Measurements from ENCODE around the gene TENM4. TPM values are rescaled to one million over a fixed set of nuclear protein-coding genes. Genes with fewer than 3 reads are reported as not detected.

The TENM4 gene
- total RNA-seq, 1 experiment from 2014 or later, result 25.0 TPM

DNA sequence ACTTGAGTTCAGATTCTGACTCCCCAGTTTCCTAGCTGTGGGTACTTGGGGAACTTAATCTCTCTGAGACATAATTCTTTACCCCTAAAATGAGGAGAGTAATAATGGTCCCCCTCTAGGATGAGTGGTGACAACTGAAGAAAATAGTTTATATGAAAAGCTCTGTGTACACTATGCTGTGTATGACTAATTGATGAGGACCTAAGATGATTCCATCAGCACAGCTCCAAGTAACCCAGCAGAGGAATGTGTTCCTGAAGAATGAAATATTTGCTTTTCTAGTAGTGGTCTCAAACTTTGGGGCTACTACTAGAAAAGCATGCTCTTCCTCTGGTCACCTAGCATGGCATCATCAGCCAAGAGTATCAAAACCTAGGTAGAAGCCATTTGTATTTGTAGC is 648.9 kb downstream of the TENM4 start (continued):
- TF ChIP-seq, protein P1, sequence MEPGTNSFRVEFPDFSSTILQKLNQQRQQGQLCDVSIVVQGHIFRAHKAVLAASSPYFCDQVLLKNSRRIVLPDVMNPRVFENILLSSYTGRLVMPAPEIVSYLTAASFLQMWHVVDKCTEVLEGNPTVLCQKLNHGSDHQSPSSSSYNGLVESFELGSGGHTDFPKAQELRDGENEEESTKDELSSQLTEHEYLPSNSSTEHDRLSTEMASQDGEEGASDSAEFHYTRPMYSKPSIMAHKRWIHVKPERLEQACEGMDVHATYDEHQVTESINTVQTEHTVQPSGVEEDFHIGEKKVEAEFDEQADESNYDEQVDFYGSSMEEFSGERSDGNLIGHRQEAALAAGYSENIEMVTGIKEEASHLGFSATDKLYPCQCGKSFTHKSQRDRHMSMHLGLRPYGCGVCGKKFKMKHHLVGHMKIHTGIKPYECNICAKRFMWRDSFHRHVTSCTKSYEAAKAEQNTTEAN (CRISPR knock-in tag; IDR thresholded peaks at IDR 0.05), result no peak
- no peak for TF ChIP-seq ATF1 (CRISPR knock-in tag; IDR thresholded peaks at IDR 0.05)
- no peak for TF ChIP-seq CREM (CRISPR knock-in tag; IDR thresholded peaks at IDR 0.05)
- TF ChIP-seq, protein P2, sequence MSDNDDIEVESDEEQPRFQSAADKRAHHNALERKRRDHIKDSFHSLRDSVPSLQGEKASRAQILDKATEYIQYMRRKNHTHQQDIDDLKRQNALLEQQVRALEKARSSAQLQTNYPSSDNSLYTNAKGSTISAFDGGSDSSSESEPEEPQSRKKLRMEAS (CRISPR knock-in tag; IDR thresholded peaks at IDR 0.05), result no peak
- no peak for TF ChIP-seq RORB (CRISPR knock-in tag; IDR thresholded peaks at IDR 0.05)
- TF ChIP-seq, protein P3, sequence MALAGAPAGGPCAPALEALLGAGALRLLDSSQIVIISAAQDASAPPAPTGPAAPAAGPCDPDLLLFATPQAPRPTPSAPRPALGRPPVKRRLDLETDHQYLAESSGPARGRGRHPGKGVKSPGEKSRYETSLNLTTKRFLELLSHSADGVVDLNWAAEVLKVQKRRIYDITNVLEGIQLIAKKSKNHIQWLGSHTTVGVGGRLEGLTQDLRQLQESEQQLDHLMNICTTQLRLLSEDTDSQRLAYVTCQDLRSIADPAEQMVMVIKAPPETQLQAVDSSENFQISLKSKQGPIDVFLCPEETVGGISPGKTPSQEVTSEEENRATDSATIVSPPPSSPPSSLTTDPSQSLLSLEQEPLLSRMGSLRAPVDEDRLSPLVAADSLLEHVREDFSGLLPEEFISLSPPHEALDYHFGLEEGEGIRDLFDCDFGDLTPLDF (CRISPR knock-in tag; IDR thresholded peaks at IDR 0.05), result no peak
- TF ChIP-seq ZNF416 (CRISPR knock-in tag; IDR thresholded peaks at IDR 0.05), result no peak
- TF ChIP-seq, protein P4, sequence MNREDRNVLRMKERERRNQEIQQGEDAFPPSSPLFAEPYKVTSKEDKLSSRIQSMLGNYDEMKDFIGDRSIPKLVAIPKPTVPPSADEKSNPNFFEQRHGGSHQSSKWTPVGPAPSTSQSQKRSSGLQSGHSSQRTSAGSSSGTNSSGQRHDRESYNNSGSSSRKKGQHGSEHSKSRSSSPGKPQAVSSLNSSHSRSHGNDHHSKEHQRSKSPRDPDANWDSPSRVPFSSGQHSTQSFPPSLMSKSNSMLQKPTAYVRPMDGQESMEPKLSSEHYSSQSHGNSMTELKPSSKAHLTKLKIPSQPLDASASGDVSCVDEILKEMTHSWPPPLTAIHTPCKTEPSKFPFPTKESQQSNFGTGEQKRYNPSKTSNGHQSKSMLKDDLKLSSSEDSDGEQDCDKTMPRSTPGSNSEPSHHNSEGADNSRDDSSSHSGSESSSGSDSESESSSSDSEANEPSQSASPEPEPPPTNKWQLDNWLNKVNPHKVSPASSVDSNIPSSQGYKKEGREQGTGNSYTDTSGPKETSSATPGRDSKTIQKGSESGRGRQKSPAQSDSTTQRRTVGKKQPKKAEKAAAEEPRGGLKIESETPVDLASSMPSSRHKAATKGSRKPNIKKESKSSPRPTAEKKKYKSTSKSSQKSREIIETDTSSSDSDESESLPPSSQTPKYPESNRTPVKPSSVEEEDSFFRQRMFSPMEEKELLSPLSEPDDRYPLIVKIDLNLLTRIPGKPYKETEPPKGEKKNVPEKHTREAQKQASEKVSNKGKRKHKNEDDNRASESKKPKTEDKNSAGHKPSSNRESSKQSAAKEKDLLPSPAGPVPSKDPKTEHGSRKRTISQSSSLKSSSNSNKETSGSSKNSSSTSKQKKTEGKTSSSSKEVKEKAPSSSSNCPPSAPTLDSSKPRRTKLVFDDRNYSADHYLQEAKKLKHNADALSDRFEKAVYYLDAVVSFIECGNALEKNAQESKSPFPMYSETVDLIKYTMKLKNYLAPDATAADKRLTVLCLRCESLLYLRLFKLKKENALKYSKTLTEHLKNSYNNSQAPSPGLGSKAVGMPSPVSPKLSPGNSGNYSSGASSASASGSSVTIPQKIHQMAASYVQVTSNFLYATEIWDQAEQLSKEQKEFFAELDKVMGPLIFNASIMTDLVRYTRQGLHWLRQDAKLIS (CRISPR knock-in tag; IDR thresholded peaks at IDR 0.05; ENCODE audit: borderline replicate concordance), result no peak
- TF ChIP-seq, protein P5, sequence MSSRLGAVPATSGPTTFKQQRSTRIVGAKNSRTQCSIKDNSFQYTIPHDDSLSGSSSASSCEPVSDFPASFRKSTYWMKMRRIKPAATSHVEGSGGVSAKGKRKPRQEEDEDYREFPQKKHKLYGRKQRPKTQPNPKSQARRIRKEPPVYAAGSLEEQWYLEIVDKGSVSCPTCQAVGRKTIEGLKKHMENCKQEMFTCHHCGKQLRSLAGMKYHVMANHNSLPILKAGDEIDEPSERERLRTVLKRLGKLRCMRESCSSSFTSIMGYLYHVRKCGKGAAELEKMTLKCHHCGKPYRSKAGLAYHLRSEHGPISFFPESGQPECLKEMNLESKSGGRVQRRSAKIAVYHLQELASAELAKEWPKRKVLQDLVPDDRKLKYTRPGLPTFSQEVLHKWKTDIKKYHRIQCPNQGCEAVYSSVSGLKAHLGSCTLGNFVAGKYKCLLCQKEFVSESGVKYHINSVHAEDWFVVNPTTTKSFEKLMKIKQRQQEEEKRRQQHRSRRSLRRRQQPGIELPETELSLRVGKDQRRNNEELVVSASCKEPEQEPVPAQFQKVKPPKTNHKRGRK (CRISPR knock-in tag; IDR thresholded peaks at IDR 0.05; ENCODE audit: borderline replicate concordance), result no peak
- no peak for TF ChIP-seq CBFB (CRISPR knock-in tag; IDR thresholded peaks at IDR 0.05; ENCODE audit: low read depth)

DNA sequence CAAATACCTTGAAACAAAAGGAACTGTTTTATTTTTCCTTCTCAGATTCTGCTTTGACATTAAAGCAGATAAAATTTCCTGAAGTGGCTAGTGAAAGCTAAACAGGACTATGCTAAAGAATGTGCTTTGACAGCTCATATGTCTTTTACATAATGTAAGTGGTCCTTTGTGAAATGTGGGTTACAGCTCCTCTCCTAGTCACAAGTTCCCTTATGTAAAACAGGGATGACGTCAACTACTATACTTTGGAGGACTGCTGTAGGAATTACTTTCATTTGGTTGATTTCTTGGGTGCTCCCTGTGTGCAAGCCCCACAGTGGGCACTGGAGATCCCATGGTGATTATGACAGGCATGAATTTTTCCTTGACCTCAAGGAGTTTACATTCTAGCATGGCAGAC is 649.6 kb downstream of the TENM4 start:
- ChIA-PET CTCF (interaction anchor here (1.3 to 1.7 kb wide), 2 partner anchors 9 to 76 kb away, joined by 4 to 6 read pairs; no protein-coding TSS in a partner anchor), POLR2A (no interaction called here)
- no peaks in the 10 kb centered on the region for H3K9me3 Mint-ChIP-seq
- no peaks in the 10 kb centered on the region for H3K36me3 Mint-ChIP-seq
- H3K27me3 Mint-ChIP-seq (ENCODE audit: low read depth), result no peaks in the 10 kb centered on the region
- ATAC-seq (no peak), DNase-seq (ENCODE audit: low spot score) (no peak)
- TF ChIP-seq, protein P6, sequence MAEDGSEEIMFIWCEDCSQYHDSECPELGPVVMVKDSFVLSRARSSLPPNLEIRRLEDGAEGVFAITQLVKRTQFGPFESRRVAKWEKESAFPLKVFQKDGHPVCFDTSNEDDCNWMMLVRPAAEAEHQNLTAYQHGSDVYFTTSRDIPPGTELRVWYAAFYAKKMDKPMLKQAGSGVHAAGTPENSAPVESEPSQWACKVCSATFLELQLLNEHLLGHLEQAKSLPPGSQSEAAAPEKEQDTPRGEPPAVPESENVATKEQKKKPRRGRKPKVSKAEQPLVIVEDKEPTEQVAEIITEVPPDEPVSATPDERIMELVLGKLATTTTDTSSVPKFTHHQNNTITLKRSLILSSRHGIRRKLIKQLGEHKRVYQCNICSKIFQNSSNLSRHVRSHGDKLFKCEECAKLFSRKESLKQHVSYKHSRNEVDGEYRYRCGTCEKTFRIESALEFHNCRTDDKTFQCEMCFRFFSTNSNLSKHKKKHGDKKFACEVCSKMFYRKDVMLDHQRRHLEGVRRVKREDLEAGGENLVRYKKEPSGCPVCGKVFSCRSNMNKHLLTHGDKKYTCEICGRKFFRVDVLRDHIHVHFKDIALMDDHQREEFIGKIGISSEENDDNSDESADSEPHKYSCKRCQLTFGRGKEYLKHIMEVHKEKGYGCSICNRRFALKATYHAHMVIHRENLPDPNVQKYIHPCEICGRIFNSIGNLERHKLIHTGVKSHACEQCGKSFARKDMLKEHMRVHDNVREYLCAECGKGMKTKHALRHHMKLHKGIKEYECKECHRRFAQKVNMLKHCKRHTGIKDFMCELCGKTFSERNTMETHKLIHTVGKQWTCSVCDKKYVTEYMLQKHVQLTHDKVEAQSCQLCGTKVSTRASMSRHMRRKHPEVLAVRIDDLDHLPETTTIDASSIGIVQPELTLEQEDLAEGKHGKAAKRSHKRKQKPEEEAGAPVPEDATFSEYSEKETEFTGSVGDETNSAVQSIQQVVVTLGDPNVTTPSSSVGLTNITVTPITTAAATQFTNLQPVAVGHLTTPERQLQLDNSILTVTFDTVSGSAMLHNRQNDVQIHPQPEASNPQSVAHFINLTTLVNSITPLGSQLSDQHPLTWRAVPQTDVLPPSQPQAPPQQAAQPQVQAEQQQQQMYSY (CRISPR knock-in tag; IDR thresholded peaks at IDR 0.05), result no peak
- H3K4me3 Mint-ChIP-seq, result no peak overlapping the region
- H3K27ac Mint-ChIP-seq, result no peak overlapping the region
- H3K4me1 Mint-ChIP-seq, result no peaks in the 10 kb centered on the region

DNA sequence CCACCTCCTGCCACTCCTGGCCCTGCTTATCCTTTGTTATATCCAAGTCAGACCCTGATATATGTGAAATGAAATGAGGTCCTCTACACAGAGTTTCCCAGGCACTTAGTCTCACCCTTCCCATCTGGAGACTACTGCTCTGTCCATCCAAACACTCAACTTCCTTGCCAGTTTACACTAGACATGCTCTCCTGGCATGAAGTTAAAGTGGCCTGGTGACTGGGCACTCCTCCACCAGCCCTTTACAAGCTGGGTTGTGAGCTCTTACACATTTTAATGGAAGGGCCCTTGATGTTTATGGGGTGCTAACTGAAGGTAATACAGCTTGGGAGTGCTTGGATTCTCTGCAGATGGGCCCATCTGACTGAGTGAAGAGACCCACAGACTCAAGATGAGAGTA is 650.0 kb downstream of the TENM4 start:
- ChIA-PET CTCF (interaction anchor here (1.3 to 1.7 kb wide), 2 partner anchors 10 to 75 kb away, joined by 4 to 6 read pairs; no protein-coding TSS in a partner anchor), POLR2A (no interaction called here)
- no peaks in the 10 kb centered on the region for H3K36me3 Mint-ChIP-seq
- TF ChIP-seq HMGA2 (CRISPR knock-in tag; IDR thresholded peaks at IDR 0.05) (no peak), TEAD4 (CRISPR knock-in tag; IDR thresholded peaks at IDR 0.05) (no peak), ELF4 (CRISPR knock-in tag; IDR thresholded peaks at IDR 0.05; ENCODE audit: low read depth) (no peak)
- TF ChIP-seq, protein P7, sequence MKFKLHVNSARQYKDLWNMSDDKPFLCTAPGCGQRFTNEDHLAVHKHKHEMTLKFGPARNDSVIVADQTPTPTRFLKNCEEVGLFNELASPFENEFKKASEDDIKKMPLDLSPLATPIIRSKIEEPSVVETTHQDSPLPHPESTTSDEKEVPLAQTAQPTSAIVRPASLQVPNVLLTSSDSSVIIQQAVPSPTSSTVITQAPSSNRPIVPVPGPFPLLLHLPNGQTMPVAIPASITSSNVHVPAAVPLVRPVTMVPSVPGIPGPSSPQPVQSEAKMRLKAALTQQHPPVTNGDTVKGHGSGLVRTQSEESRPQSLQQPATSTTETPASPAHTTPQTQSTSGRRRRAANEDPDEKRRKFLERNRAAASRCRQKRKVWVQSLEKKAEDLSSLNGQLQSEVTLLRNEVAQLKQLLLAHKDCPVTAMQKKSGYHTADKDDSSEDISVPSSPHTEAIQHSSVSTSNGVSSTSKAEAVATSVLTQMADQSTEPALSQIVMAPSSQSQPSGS (CRISPR knock-in tag; IDR thresholded peaks at IDR 0.05; ENCODE audit: borderline replicate concordance, low read depth), result no peak
- H3K9me3 Mint-ChIP-seq, result no peaks in the 10 kb centered on the region
- H3K4me3 Mint-ChIP-seq, result no peak overlapping the region
- DNase-seq (ENCODE audit: low spot score) (no peak), ATAC-seq (no peak)
- peaks cover 2% of the 10 kb centered on the region for H3K4me1 Mint-ChIP-seq
- no peak overlapping the region for H3K27ac Mint-ChIP-seq
- H3K27me3 Mint-ChIP-seq (ENCODE audit: low read depth), result no peaks in the 10 kb centered on the region

Measured in WTC11 (cell line).